Inferior parietal cortex (tissue), 1 donor: ENCODE data around the gene TAOK1.

ENCODE experiments used
- DNase-seq: peaks from one replicate; pipeline ENCODE4 v3.0.0-alpha.2; 2016; ENCODE audit errors: extremely low spot score

The TAOK1 gene

GRCh38 chr17:29595107-29595942 lies 205.2 kb downstream of the TAOK1 start:
- DNase-seq = no peak

DNA sequence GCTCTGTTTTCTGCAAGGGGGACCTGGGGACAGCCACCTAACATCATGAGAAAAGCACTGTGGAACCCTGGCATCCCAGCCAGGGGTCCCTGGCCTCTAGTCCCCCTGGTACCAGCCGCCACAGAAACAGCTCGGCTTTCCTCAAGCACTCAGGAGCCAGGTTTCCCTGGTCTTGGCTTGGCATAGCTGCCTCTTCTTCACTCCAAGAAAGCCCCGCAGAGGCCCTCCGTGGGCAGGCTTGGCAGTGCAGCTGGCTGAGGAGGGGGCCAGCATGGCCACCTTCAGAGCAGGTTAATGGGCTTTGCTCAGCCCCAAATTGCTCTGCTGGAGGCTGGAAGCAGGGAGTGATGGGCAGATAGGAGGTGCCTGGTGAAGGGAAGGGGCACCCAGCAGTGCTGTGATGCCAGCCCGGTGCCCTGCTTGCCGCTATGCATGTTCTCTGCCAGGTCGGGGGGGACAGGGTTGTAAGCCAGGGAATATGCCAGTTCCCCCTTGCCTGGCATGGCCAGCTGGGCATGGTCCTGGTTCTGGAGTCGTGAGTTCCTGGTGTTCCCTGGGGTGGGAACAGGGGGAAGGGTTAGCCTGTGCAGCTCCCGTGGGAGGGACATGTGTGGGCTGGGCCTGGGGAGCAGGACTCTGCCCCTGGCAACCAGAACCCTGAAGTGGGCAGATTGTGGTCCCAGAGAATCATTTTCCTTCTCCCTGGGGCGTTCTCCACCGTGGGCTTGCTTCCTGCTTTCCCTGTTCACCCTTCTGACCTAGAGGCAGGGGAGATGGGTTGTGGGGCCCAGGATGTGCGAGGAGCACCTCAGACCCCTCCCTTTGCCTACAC lies 206.0 kb downstream of the TAOK1 start:
- DNase-seq = no peak

DNA sequence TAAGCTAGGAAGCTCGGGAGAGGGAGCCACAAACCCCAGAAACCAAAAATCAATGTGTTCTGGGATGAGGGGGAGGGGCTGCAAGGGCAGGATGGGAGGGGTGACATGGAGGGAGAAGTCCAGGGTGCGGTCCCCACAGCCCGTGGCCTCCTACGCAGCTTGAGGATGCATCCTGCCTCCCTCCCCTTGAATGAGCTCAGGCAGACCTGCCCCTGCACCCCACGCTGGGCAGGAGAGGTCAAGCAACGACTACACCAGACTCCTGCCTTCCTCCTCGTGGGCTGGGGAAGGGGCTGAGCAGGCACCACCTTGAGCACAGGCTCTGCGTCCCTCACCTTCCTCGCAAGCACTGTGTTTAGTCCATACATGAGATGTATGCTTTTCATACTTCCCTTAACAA lies 206.6 kb downstream of the TAOK1 start:
- DNase-seq = no peak

DNA sequence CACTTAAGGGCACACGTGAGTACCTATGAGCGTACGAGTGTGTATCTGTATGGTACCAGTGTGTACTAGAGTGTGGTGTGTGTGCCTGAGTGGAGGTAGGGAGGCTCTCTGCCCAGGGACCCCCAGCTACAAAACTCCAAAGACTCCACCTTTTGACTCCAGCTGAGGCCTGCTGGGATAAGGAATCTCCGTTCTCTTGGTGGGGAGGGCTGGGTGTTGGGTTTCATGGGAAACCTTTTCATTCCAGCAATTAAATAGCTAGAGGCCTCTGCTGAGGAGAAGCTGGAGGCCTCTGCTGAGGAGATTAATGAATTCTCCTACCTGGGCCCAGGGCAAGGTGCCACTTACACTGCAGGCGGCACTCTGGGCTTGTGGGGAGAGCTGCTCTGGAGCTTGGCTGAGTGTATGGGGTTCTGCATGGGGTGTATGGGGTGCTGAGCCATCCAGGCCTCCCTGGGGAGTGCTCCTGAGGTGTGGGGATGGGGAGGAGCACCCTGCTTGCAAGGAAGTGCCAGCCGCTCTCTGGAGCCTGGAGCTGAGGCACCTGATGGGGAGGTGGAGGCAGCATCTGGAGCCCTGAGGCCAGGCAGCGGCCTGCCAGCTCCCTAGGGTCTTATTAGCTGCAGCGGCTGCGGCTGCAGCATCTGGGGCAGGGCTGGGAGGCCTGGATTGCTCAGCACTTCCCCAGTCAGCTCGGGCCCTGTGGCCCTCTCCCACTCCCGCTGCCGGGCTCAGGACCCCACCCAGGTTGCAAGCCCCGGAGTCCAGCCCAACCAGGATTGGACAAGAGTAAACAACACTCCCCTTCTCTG lies 207.4 kb downstream of the TAOK1 start:
- DNase-seq = no peak
